PFSK-1 (cell line): ENCODE data around the gene CSNK1G2.

ENCODE experiments used
- FOXP2 ChIP-seq: optimal IDR thresholded peaks from 2 replicates; pipeline ENCODE3; 2011; ENCODE audit warnings: borderline replicate concordance, control low read depth, inconsistent platforms; ENCODE audit not compliant: insufficient read depth; ENCODE audit errors: extremely low read length, extremely low read depth
- POLR2AphosphoS5 ChIP-seq: IDR thresholded peaks from 2 replicates; pipeline ENCODE4 v1.6.1; 2012; ENCODE audit warnings: low read depth, mild to moderate bottlenecking, control low read depth, low read length, moderate library complexity
- REST ChIP-seq, 2 experiments: IDR thresholded peaks; 2 replicates each; pipeline versions ENCODE4 v1.6.1 to v1.8.0; 2011 to 2012; ENCODE audit warnings: low read depth in 2 of 2, low read length in 2 of 2, control low read depth in 1 of 2, inconsistent platforms in 1 of 2, mild to moderate bottlenecking in 1 of 2, moderate library complexity in 1 of 2; ENCODE audit not compliant: insufficient read depth in 1 of 2
- SIN3A ChIP-seq: IDR thresholded peaks from 2 replicates; pipeline ENCODE4 v1.6.1; 2012; ENCODE audit warnings: mild to moderate bottlenecking, low read length, moderate library complexity, borderline replicate concordance; ENCODE audit not compliant: insufficient read depth
- TAF1 ChIP-seq: IDR thresholded peaks from 2 replicates; pipeline ENCODE4 v1.6.1; 2012; ENCODE audit warnings: low read length, control low read depth, borderline replicate concordance; ENCODE audit not compliant: insufficient read depth

CSNK1G2 gene

GRCh38 chr19:1989513-1990229 lies 48.7 kb downstream of the CSNK1G2 start:
- TF ChIP-seq POLR2AphosphoS5 (no peak), REST (IDR thresholded peaks at IDR 0.05; ENCODE audit: insufficient read depth in 1 of 2, low read depth in 2 of 2, low read length in 2 of 2) (no peak), FOXP2 (no peak), TAF1 (no peak)

GRCh38 chr19:1990230-1991017 lies 49.5 kb downstream of the CSNK1G2 start:
- TF ChIP-seq SIN3A (no peak), TAF1 (no peak), REST (IDR thresholded peaks at IDR 0.05; ENCODE audit: insufficient read depth in 1 of 2, low read depth in 2 of 2, low read length in 2 of 2) (no peak), FOXP2 (no peak), POLR2AphosphoS5 (no peak)

- TF ChIP-seq POLR2AphosphoS5 (no peak), SIN3A (no peak), FOXP2 (no peak), REST (IDR thresholded peaks at IDR 0.05; ENCODE audit: insufficient read depth in 1 of 2, low read depth in 2 of 2, low read length in 2 of 2) (no peak), TAF1 (no peak)
Observed at GRCh38 chr19:1991018-1991913, 50.3 kb downstream of the CSNK1G2 start.

DNA sequence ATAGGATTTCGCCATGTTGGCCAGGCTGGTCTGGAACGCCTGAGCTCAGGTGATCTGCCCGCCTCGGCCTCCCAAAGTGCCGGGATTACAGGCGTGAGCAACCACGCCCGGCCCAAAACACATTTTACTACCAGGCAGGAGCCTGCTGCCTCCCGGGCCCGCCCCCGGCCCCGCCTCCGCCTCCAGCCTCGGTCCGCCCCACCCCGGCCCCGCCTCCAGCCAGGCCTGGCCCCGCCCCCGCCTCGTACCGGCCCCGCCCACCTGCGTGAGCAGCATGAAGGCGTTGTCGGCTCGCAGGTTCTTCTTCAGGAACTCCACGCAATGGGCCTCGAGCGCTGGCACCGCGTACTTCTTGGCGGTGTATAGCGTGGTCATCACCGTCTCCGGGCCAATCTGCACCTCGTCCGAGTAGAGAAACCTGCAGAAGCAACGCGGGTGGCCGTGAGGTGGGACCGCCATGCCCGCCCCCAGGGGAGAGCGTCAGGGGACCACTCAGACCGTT lies 51.8 kb downstream of the CSNK1G2 start:
- no peak for TF ChIP-seq FOXP2
- no peak for TF ChIP-seq POLR2AphosphoS5
- TF ChIP-seq SIN3A = no peak
- no peak for TF ChIP-seq REST (IDR thresholded peaks at IDR 0.05; ENCODE audit: insufficient read depth in 1 of 2, low read depth in 2 of 2, low read length in 2 of 2)
- TF ChIP-seq TAF1 = no peak
